GM18873 (cell line): ENCODE results near the gene MSI2.
"Not testable (repeated sequence)": the region's sequence is repeated elsewhere in the genome, so short reads cannot be mapped to it uniquely, and the experiment has no call there.

Source experiments
- ATAC-seq: cut with Tn5 transposase; IDR thresholded peaks from one replicate; pipeline ENCODE4 v1.9.1; 2021; ENCODE audit warnings: mild to moderate bottlenecking, moderate library complexity, moderate number of reproducible peaks; ENCODE audit not compliant: unreplicated experiment, low FRiP score

The MSI2 gene

GRCh38 chr17:57620576-57620975, 364.3 kb downstream of the MSI2 start:
- no peak for ATAC-seq

GRCh38 chr17:57621791-57622190, 365.5 kb downstream of the MSI2 start:
- not testable (repeated sequence) for ATAC-seq

GRCh38 chr17:57622306-57622682, 366.0 kb downstream of the MSI2 start:
- no peak for ATAC-seq

GRCh38 chr17:57622683-57623433, 366.5 kb downstream of the MSI2 start:
- peak; percentile 57 for ATAC-seq

- ATAC-seq: no peak
These were observed 367.3 kb downstream of the MSI2 start for GRCh38 chr17:57623620-57624019.

- ATAC-seq: no peak
These were observed 368.1 kb downstream of the MSI2 start for GRCh38 chr17:57624386-57624785.

GRCh38 chr17:57625511-57625910, 369.2 kb downstream of the MSI2 start:
- ATAC-seq: no peak

GRCh38 chr17:57625957-57626356, 369.6 kb downstream of the MSI2 start:
- no peak for ATAC-seq

GRCh38 chr17:57626520-57627210, 370.3 kb downstream of the MSI2 start:
- no peak for ATAC-seq

GRCh38 chr17:57627591-57627990, 371.3 kb downstream of the MSI2 start:
- ATAC-seq: no peak

- ATAC-seq: no peak
These were observed 372.1 kb downstream of the MSI2 start for GRCh38 chr17:57628421-57628820.

GRCh38 chr17:57629470-57629869, 373.1 kb downstream of the MSI2 start:
- peak; percentile 64 for ATAC-seq

- no peak for ATAC-seq
These were observed 373.6 kb downstream of the MSI2 start for GRCh38 chr17:57629886-57630285.

- ATAC-seq: no peak
These were observed 374.4 kb downstream of the MSI2 start for GRCh38 chr17:57630736-57631135.

- ATAC-seq: no peak
These were observed 375.5 kb downstream of the MSI2 start for GRCh38 chr17:57631871-57632270.

GRCh38 chr17:57632294-57632693, 376.0 kb downstream of the MSI2 start:
- no peak for ATAC-seq

- ATAC-seq: no peak
These were observed 376.9 kb downstream of the MSI2 start for GRCh38 chr17:57633236-57633635.

GRCh38 chr17:57634713-57635465, 378.6 kb downstream of the MSI2 start:
- no peak for ATAC-seq

GRCh38 chr17:57636274-57636673, 380.0 kb downstream of the MSI2 start:
- ATAC-seq: no peak

GRCh38 chr17:57636985-57637665, 380.8 kb downstream of the MSI2 start:
- ATAC-seq: peak; percentile 71

GRCh38 chr17:57637666-57638010, 381.3 kb downstream of the MSI2 start:
- ATAC-seq: no peak
